Neuron (in vitro differentiated cells): ENCODE measurements around the gene NME7.
"Not testable (repeated sequence)": the region's sequence is repeated elsewhere in the genome, so short reads cannot be mapped to it uniquely, and the experiment has no call there.

Experiments
- H2AFZ ChIP-seq: one replicate; pipeline ENCODE4 v1.6.1; 2013; ENCODE audit warnings: low read depth, mild to moderate bottlenecking, inconsistent platforms, low read length, moderate library complexity
- H3K27me3 ChIP-seq: one replicate; pipeline ENCODE4 v1.6.1; 2013; ENCODE audit warnings: low read length; ENCODE audit not compliant: insufficient read depth
- H3K36me3 ChIP-seq: one replicate; pipeline ENCODE4 v1.6.1; 2013; ENCODE audit warnings: low read length; ENCODE audit not compliant: insufficient read depth
- H3K4me1 ChIP-seq: one replicate; pipeline ENCODE4 v1.6.1; 2013; ENCODE audit warnings: low read length; ENCODE audit not compliant: insufficient read depth
- H3K4me3 ChIP-seq: 2 replicates; pipeline ENCODE4 v1.5.1; 2013; ENCODE audit warnings: mild to moderate bottlenecking, low read length, moderate library complexity
- H3K9me3 ChIP-seq: one replicate; pipeline ENCODE4 v1.6.1; 2013; ENCODE audit warnings: low read length

Gene NME7

DNA sequence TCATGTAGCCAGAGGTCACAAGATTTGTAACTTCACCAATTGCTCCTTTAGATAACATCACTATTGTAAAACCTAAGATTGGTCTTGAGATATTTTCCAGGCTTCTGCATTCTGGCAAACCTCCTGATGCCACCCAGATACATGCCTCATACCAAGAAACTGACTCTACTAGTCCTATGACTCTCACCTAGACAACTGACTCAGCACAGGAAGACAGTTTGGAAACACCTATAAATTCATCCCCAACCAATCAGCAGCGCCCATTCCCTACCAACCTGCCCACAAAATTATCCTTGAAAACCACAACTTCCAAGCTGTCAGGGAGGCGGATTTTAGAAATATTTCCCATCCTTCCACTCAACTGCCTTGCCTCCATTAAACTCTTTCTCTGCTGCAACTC lies 2.6 kb downstream of the NME7 start:
- H2AFZ ChIP-seq: no peak overlapping the region
- H3K27me3 ChIP-seq: no peaks in the 10 kb centered on the region
- H3K4me3 ChIP-seq: no peak overlapping the region

DNA sequence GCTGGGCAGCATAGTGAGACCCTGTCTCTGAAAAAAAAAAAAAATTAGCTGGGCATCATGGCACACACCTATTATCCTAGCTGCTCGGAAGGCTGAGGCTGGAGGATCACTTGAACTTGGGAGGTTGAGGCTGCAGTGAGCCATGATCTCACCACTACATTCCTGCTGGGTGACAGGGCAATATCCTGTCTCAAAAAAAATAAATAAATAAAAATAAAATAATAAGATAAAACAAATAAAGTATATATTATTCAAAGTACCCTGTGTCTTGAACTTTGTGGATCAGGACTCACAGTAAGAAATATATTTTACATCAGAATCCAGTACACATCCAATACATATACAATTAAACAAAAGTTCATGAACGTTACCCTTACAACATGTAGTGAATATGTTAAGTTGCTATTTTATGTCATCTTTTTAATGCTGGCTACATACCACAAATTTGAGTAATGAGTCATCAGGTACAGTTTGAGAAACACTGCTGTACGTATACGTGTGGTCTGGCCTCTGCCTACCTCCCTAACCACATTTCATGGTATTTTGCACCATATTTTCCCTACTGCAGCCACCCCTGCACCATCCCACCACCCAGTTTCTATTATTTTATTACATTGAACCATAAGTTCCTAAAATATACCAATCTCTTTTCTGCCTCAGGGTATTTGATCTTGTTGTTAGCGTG lies 4.4 kb downstream of the NME7 start:
- Histone ChIP-seq H3K4me1 (peaks cover 5% of the 10 kb centered on the region), H3K4me3 (no peak overlapping the region), H3K27me3 (no peaks in the 10 kb centered on the region), H3K36me3 (peaks cover 1% of the 10 kb centered on the region), H3K9me3 (peaks cover 3% of the 10 kb centered on the region), H2AFZ (no peak overlapping the region)

More for the DNA sequence above, 2.6 kb downstream of the NME7 start:
- H3K36me3 ChIP-seq: peaks cover 3% of the 10 kb centered on the region
- peaks cover 9% of the 10 kb centered on the region for H3K4me1 ChIP-seq
- peaks cover 3% of the 10 kb centered on the region for H3K9me3 ChIP-seq

DNA sequence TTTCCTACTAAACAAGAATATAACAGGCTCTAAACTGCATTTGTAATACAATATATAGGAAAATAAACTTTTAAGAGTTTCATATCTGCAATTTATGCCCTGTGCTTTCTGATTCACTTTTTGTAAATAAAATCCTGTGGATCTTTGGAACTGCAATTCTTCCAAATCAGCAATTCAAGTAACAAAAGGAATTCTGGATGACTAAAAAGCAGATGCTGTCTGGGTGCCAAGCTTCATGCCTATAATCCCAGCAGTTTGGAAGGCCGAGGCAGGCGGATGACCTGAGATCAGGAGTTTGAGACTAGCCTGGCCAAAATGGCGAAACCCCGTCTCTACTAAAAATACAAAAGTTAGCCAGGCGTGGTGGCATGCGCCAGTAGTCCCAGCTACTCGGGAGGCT lies 6.3 kb downstream of the NME7 start:
- H2AFZ ChIP-seq: no peak overlapping the region
- H3K4me1 ChIP-seq: peaks cover under 1% of the 10 kb centered on the region
- peaks cover 1% of the 10 kb centered on the region for H3K36me3 ChIP-seq

DNA sequence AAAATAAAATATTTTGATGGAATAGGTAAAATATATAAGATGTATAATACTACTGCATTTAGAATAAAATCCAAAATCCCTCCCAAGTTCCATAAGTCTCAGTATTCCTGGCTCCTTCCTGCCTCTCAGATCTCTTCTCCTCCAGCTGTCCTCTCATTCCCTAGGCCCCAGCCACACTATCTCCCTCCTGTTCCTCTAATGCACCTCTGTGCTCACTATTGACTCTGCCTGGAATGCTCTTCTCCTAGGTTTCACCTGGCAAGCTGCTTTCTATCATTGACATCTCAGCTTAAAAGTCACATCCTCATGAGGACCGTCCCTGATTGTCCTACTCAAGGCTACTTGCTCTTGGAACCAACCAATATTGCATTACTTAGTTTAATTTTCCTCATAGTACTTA lies 7.2 kb downstream of the NME7 start:
- peaks cover 3% of the 10 kb centered on the region for H3K9me3 ChIP-seq
- H3K27me3 ChIP-seq: no peaks in the 10 kb centered on the region
- H3K4me3 ChIP-seq: no peak overlapping the region
- no peak overlapping the region for H2AFZ ChIP-seq
- no peaks in the 10 kb centered on the region for H3K4me1 ChIP-seq
- H3K36me3 ChIP-seq: peaks cover 1% of the 10 kb centered on the region

More for the DNA sequence above, 6.3 kb downstream of the NME7 start:
- H3K27me3 ChIP-seq: no peaks in the 10 kb centered on the region
- H3K9me3 ChIP-seq: peaks cover 3% of the 10 kb centered on the region
- no peak overlapping the region for H3K4me3 ChIP-seq

DNA sequence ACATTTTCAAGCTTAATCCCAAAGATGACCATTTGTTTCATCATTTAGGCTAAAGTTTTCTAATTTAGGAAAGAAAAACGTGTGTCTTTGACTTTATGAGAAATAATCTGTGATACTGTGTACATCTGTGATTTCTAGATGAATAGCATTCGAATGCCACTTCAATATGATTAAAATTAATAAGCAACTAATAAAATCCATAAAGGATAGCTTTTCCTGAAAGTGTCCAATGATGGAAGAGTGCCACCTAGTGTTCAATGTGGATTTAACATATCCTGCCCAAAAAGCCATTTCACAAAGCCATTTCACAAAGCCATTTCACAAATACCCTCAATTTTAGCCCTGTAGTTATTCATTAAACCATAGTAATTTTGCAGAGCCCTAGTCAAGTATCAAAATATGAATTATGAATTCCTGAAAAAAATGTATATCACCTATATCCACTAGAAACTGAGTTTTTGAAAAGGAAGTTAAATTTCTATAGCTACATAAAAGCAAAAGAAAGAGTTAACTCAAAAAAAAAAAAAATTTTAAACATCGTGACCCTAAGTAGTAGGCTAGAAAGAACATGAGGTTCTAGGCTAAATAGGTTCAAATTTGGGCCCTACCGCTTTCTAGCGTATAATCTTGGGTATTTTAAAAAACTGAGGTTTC lies 19.1 kb downstream of the NME7 start:
- H3K36me3 ChIP-seq: no peaks in the 10 kb centered on the region
- H3K4me3 ChIP-seq: no peak overlapping the region
- no peaks in the 10 kb centered on the region for H3K4me1 ChIP-seq
- H2AFZ ChIP-seq: no peak overlapping the region
- H3K9me3 ChIP-seq: peaks cover 2% of the 10 kb centered on the region
- H3K27me3 ChIP-seq: no peaks in the 10 kb centered on the region

DNA sequence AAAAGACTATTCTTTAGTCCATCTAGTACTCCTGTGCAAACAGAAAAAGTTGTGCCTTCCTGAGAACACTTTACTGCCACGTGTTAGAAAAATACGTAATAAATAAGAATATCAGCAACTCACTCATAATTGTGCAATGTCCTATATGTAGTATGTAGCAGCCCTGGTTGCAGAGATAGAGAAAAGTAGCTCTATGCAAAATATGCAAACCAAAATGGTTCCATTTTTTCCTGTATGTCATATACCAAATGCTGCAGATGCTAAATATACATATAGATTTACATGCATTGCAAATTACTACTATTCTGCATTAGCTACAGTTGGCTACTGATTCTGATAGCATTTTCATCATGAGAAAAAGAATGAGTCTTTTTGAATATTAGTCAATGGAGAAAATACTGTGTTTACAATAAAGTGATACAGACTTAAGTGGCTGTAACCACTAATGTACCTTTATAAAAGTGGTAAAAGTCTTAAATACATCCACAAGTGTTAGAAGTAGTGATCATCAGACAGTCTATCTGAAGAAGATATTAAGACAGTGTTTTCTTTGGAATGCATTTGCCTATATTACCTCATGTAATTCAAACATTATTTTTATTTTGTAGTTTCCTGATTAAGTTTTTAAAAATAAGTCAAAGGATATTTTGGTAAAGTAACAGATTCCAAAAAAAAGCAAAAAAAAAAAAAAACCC lies 19.8 kb downstream of the NME7 start:
- Histone ChIP-seq H2AFZ (no peak overlapping the region), H3K36me3 (no peaks in the 10 kb centered on the region), H3K4me1 (no peaks in the 10 kb centered on the region), H3K9me3 (peaks cover 2% of the 10 kb centered on the region), H3K4me3 (no peak overlapping the region), H3K27me3 (no peaks in the 10 kb centered on the region)

DNA sequence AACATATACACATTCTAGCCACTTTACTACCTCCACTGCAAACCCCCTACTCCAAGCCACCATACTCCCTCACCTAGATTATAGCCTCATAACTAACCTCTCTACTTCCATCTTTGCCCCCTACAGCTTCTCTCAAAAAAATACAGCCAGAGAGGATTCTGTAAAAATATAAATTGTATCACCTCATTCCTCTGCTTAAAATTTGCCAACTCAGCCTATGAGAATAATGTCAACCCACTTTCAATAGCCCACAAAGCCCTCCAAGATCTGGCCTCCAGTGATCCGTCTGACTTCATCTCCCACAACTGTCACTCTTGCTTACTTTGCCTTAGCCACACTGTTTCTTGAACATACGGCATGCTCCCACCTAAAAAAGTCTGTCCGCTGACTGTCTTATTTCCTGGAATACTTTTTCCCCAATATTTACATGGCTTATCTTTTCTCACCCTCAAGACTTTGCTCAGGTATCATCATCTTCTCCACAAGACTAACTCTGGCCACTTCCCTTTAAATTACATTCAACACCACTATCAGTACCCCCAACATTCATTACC lies 21.5 kb downstream of the NME7 start:
- Histone ChIP-seq H2AFZ (no peak overlapping the region), H3K4me1 (no peaks in the 10 kb centered on the region), H3K27me3 (no peaks in the 10 kb centered on the region), H3K9me3 (peaks cover 3% of the 10 kb centered on the region), H3K4me3 (no peak overlapping the region), H3K36me3 (no peaks in the 10 kb centered on the region)

DNA sequence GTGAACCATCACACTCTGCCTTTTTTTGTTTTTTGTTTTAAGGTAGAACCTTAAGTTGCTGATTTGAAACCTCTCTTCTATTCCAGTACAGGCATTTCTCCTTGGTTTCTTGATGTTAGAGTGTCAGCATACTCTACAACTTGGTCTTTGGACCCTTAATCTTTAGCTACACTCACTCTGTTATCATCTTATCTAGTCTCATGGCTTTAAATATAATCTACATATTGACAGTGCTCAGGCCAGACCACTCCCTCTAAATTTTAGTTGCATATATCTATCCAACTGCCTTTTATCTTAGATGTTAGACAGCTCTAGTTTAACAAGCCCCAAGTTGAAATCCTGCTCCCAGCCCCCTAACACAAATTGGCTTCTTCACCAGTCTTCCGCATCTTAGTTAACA lies 22.1 kb downstream of the NME7 start:
- H3K27me3 ChIP-seq: no peaks in the 10 kb centered on the region
- no peaks in the 10 kb centered on the region for H3K36me3 ChIP-seq
- no peak overlapping the region for H3K4me3 ChIP-seq
- no peaks in the 10 kb centered on the region for H3K4me1 ChIP-seq
- peaks cover 6% of the 10 kb centered on the region for H3K9me3 ChIP-seq
- H2AFZ ChIP-seq: no peak overlapping the region

DNA sequence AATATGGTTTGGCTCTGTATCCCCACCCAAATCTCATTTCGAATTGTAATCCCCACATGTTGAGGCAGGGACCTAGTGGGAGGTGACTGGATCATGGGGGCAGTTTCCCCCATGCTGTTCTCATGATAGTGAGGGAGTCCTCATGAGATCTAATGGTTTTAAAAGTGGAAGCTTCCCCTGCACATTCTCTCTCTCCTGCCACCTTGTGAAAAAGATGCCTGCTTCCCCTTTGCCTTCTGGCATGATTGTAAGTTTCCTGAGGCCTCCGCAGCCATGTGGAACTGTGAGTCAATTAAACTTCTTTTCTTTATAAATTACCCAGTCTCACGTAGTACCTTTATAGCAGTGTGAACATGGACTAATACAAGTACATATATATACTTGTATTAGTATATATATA lies 25.5 kb downstream of the NME7 start:
- H3K27me3 ChIP-seq, H2AFZ ChIP-seq, H3K9me3 ChIP-seq, H3K4me3 ChIP-seq, H3K4me1 ChIP-seq, H3K36me3 ChIP-seq: not testable (repeated sequence)

DNA sequence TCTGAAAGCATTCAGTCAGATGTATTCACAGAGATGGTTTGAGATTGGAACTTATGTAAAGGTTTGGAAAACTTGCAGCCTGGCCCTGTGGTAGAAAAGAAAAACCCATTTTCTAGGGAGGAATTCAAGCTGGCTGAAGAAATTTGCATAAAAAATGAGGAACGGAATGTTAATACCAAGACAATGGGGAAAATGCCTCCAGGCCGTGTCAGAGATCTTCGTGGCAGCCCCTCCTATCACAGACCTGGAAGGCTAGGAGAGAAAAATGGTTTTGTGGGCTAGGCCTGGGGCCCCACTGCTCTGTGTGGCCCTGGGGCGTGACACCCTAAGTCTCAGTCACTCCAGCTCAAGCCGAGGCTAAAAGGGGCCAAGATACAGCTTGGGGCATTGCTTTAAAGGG lies 26.7 kb downstream of the NME7 start:
- no peaks in the 10 kb centered on the region for H3K27me3 ChIP-seq
- peaks cover 6% of the 10 kb centered on the region for H3K9me3 ChIP-seq
- H3K4me1 ChIP-seq: no peaks in the 10 kb centered on the region
- H3K36me3 ChIP-seq: no peaks in the 10 kb centered on the region
- H3K4me3 ChIP-seq: no peak overlapping the region
- H2AFZ ChIP-seq: no peak overlapping the region

DNA sequence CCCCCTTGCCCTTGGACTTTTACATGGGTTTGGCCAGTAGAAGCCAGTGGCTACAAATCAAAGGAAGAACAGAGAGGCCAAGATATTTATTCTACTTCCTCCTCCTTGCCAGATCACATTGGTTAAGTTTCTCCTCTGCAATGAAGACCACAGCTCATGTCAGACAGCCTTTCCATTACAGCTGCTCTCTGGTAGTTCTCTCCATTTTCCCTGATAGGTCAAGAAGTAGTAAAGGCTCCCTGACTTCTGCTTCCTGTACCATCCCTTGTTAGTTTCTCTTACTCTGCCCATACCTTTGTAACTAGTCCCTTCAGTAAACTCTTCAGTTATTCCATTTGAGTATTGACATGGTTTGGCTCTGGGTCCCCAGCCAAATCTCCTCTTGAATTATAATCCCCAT lies 27.8 kb downstream of the NME7 start:
- Histone ChIP-seq H3K4me3 (no peak overlapping the region), H3K27me3 (no peaks in the 10 kb centered on the region), H3K9me3 (peaks cover 10% of the 10 kb centered on the region), H3K4me1 (no peaks in the 10 kb centered on the region), H2AFZ (no peak overlapping the region), H3K36me3 (peaks cover 2% of the 10 kb centered on the region)

DNA sequence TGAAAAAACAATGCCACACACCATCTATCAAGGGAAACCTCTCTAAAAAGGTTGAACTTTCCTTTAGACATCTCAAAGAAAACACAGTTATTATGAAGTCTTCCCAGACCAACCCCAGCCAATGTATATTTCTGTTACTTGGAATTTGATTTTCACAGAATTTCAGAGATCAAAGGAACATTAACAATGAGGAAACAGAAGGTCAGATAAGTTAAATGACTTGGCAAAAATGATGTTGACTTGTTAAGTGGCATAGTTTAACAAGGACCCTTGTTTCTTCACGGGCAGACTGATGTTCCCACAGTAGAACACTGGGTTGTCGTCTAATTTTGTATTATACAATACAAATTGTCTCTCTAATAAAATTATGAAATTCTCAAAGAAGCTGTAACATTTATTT lies 29.0 kb downstream of the NME7 start:
- H3K9me3 ChIP-seq: peaks cover 10% of the 10 kb centered on the region
- H3K36me3 ChIP-seq: peaks cover 2% of the 10 kb centered on the region
- no peak overlapping the region for H2AFZ ChIP-seq
- no peaks in the 10 kb centered on the region for H3K27me3 ChIP-seq
- no peaks in the 10 kb centered on the region for H3K4me1 ChIP-seq
- no peak overlapping the region for H3K4me3 ChIP-seq

DNA sequence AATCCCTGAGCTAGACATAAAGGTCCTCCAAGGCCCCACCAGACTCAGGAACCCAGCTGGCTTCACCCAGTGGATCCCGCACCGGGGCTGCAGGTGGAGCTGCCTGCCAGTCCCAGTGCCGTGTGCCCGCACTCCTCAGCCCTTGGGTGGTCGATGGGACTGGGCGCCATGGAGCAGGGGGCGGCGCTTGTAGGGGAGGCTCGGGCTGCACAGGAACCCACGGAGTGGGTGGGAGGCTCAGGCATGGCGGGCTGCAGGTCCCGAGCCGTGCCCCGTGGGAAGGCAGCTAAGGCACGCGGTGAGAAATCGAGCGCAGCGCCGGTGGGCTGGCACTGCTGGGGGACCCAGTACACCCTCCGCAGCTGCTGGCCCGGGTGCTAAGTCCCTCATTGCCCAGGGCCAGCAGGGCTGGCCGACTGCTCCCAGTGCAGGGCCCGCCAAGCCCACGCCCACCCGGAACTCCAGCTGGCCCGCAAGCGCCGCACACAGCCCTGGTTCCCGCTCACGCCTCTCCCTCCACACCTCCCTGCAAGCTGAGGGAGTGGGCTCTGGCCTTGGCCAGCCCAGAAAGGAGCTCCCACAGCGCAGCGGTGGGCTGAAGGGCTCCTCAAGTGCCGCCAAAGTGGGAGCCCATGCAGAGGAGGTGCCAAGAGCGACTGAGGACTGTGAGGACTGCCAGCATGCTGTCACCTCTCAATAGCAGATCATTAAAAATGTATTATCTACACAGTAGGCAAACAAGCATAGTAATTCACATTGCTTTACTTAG lies 30.5 kb downstream of the NME7 start:
- H2AFZ ChIP-seq, H3K27me3 ChIP-seq, H3K36me3 ChIP-seq, H3K4me3 ChIP-seq, H3K4me1 ChIP-seq, H3K9me3 ChIP-seq: not testable (repeated sequence)
